ENCODE data around the gene FKBP4. TPM values are rescaled to one million over a fixed set of nuclear protein-coding genes. Genes with fewer than 3 reads are reported as not detected.
A peak's percentile ranks its signal among the peaks of the same experiment; 100 is the strongest.

The FKBP4 gene
- total RNA-seq, 1 donor from 2014 or later: 84.7 TPM

DNA sequence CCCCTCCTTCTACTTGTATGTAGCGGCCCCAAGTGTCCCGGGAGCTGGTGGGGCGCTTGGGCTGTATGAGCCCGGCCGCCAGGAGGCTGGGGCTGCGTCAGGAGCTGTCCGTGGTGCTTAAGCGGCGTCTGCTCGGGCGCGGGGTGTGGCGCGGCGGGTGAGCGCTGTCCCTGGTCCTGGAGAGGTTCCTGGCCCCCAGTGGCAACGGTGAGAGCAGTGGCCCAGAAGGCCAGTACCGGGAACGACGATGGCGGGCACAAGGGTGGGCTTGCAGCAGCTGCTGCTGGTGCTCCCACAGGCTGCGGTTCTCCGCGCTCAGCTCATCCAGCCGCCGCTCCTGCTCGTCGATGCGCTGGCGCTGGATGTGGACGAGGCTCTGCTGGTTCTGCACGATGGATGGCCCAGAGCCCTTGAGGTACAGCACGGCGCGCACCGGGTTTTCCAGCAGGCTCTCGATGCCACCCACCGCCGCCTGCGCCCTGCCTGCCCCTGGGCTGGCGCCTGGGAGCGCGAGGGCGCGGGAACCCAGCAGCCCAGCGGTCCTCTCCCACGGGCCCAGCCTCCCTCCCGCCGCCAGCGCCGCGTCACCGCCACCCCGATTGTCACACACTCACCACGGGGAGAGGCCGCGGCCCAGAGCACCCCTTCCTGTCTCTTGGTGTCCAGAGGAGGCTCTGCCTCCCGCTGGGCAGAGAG lies 41.9 kb upstream of the FKBP4 start:
- TF ChIP-seq CTCF (IDR thresholded peaks at IDR 0.05; ENCODE audit: unreplicated experiment): no peak
- H3K36me3 Mint-ChIP-seq: no peaks in the 10 kb centered on the region
- no peak overlapping the region for H3K4me3 Mint-ChIP-seq
- H3K27ac Mint-ChIP-seq: no peak overlapping the region
- peaks cover under 1% of the 10 kb centered on the region for H3K9me3 Mint-ChIP-seq
- H3K4me1 Mint-ChIP-seq: no peaks in the 10 kb centered on the region
- peak; percentile 85 to 97 for DNase-seq (ENCODE audit: low spot score in 2 of 2, unreplicated experiment in 2 of 2)
- H3K27me3 Mint-ChIP-seq (ENCODE audit: low read depth): peaks cover 79% of the 10 kb centered on the region

- DNase-seq (ENCODE audit: low spot score in 2 of 2, unreplicated experiment in 2 of 2): no peak
- Mint-ChIP-seq H3K4me1 (no peaks in the 10 kb centered on the region), H3K4me3 (no peak overlapping the region), H3K27ac (no peak overlapping the region), H3K36me3 (no peaks in the 10 kb centered on the region), H3K9me3 (no peaks in the 10 kb centered on the region), H3K27me3 (ENCODE audit: low read depth) (peaks cover 79% of the 10 kb centered on the region)
- no peak for TF ChIP-seq CTCF (IDR thresholded peaks at IDR 0.05; ENCODE audit: unreplicated experiment)
These were observed 41.2 kb upstream of the FKBP4 start for GRCh38 chr12:2753536-2753935.

DNA sequence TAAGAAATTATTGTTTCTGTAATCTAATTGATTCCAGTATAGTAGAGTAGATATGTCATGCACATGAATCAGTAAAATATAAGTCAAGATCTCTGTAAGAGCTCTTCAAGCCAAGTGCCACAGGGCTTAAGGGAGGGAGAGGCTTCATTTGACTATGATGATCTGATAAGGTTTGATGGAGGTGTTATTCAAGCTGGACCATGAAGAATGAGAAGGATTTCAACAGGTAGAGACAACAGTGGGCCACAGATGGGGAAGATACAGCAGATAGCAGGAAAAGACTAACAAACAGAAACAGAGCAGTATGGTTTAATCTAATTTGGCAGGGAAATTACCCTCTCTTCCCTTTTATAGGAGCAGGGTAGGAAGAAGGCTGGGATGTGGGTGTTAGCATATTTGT lies 40.6 kb upstream of the FKBP4 start:
- no peaks in the 10 kb centered on the region for H3K36me3 Mint-ChIP-seq
- no peaks in the 10 kb centered on the region for H3K4me1 Mint-ChIP-seq
- no peaks in the 10 kb centered on the region for H3K9me3 Mint-ChIP-seq
- no peak for DNase-seq (ENCODE audit: low spot score in 2 of 2, unreplicated experiment in 2 of 2)
- H3K4me3 Mint-ChIP-seq: no peak overlapping the region
- no peak for TF ChIP-seq CTCF (IDR thresholded peaks at IDR 0.05; ENCODE audit: unreplicated experiment)
- H3K27ac Mint-ChIP-seq: no peak overlapping the region
- H3K27me3 Mint-ChIP-seq (ENCODE audit: low read depth): peaks cover 78% of the 10 kb centered on the region

- Mint-ChIP-seq H3K27ac (no peak overlapping the region), H3K4me3 (no peak overlapping the region)
These were observed 38.0 kb upstream of the FKBP4 start for GRCh38 chr12:2756756-2757155.

GRCh38 chr12:2759733-2760132 lies 35.0 kb upstream of the FKBP4 start:
- no peak for DNase-seq (ENCODE audit: low spot score in 2 of 2, unreplicated experiment in 2 of 2)
- no peaks in the 10 kb centered on the region for H3K9me3 Mint-ChIP-seq
- H3K4me1 Mint-ChIP-seq: no peaks in the 10 kb centered on the region
- H3K27ac Mint-ChIP-seq: no peak overlapping the region
- no peak overlapping the region for H3K4me3 Mint-ChIP-seq
- peaks cover 50% of the 10 kb centered on the region for H3K27me3 Mint-ChIP-seq (ENCODE audit: low read depth)
- no peak for TF ChIP-seq CTCF (IDR thresholded peaks at IDR 0.05; ENCODE audit: unreplicated experiment)
- H3K36me3 Mint-ChIP-seq: no peaks in the 10 kb centered on the region

More at GRCh38 chr12:2756756-2757155, 38.0 kb upstream of the FKBP4 start:
- H3K27me3 Mint-ChIP-seq (ENCODE audit: low read depth): peaks cover 60% of the 10 kb centered on the region
- no peaks in the 10 kb centered on the region for H3K9me3 Mint-ChIP-seq
- TF ChIP-seq CTCF (IDR thresholded peaks at IDR 0.05; ENCODE audit: unreplicated experiment): no peak
- no peaks in the 10 kb centered on the region for H3K36me3 Mint-ChIP-seq
- no peak for DNase-seq (ENCODE audit: low spot score in 2 of 2, unreplicated experiment in 2 of 2)
- H3K4me1 Mint-ChIP-seq: no peaks in the 10 kb centered on the region

Data from mesothelial cell of epicardium (in vitro differentiated cells).